GM18498 (cell line): ENCODE results near the gene TAP1.

Source experiments
- ATAC-seq: cut with Tn5 transposase; IDR thresholded peaks from one replicate; pipeline ENCODE4 v1.9.1; 2021; ENCODE audit warnings: mild to moderate bottlenecking, moderate library complexity; ENCODE audit not compliant: unreplicated experiment

Gene TAP1

GRCh38 chr6:32862725-32863124 lies 9.2 kb upstream of the TAP1 start:
- no peak for ATAC-seq

DNA sequence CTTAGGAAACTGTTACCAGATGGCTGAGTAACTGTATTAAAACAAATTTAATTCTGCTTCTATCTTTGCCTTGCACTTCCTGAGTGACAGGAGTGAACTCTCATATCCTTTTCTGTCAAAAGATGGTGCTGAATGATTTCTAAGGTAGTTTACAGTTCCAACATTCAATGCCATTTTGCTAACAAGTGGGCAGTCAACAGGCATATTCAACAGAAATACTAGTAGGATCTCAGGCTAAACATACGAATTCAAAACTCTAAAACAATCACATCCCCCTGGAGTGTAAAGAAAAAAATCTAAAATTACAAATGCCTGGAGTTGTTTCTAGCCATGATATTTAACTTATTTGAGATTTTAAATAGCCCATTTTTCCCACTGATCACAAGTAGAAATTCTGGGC lies 7.2 kb upstream of the TAP1 start:
- no peak for ATAC-seq

GRCh38 chr6:32858194-32858593 lies 4.7 kb upstream of the TAP1 start:
- ATAC-seq = no peak

- ATAC-seq = no peak
These were observed 3.8 kb upstream of the TAP1 start for GRCh38 chr6:32857156-32857891.

- no peak for ATAC-seq
These were observed 2.1 kb upstream of the TAP1 start for GRCh38 chr6:32855467-32856174.

- peak; percentile 18 for ATAC-seq
These were observed 1.1 kb upstream of the TAP1 start for GRCh38 chr6:32854376-32855178.

- ATAC-seq = peak; percentile 16
These were observed 512 bp downstream of the TAP1 start for GRCh38 chr6:32852844-32853540.

- no peak for ATAC-seq
These were observed 1.3 kb downstream of the TAP1 start for GRCh38 chr6:32852018-32852843.

DNA sequence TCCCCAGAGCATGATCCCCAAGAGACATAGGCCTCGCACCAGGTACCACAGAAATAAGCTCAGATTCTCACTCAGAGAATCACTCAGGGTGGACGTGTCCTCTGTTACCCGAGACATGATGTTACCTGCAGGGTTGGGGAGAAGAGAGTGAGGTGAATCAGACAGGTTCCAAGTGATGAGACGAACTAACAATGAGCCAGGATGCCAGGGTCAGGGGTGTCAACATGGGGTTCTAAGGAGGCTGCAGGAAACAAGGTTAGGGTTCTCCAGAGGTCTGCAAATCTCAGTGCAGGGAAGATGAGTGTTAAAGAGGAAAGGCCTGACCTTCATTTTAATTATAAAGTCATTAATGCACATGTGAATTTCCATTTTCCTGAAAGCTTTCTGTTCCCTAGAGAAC lies 2.5 kb downstream of the TAP1 start:
- no peak for ATAC-seq

GRCh38 chr6:32849126-32849525 lies 4.4 kb downstream of the TAP1 start:
- ATAC-seq = no peak

DNA sequence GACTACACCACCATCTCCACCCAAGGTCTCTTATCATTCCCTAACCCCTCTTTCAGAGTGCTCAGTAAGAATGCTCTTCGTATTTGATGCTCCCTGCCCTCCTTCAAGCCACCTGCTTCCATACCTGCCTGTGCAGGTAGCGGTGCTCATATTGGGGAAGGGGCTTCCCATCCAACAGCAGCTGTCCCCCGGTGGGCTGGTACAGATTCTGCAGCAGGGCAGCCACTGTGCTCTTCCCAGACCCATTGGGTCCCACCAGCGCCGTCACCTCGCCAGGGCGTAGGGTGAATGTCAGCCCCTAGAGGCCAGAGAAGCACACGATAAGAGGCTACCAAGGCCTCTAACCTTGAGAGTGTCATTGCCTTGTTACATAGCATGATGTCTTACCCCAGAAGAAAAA lies 5.7 kb downstream of the TAP1 start:
- no peak for ATAC-seq

DNA sequence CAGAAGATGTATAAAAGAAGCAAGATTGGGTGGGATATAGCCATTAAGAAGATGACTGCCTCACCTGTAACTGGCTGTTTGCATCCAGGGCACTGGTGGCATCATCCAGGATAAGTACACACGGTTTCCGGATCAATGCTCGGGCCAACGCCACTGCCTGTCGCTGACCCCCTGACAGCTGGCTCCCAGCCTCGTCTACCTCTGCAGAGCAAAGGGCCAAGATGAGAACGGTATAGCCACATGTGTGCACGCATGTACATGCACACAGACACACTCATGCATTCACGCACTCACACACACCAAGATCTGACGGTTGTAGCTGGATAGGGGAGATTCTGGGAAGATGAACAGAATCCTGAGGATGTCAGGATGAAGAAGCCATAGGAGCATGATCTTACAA lies 6.5 kb downstream of the TAP1 start:
- ATAC-seq = no peak

DNA sequence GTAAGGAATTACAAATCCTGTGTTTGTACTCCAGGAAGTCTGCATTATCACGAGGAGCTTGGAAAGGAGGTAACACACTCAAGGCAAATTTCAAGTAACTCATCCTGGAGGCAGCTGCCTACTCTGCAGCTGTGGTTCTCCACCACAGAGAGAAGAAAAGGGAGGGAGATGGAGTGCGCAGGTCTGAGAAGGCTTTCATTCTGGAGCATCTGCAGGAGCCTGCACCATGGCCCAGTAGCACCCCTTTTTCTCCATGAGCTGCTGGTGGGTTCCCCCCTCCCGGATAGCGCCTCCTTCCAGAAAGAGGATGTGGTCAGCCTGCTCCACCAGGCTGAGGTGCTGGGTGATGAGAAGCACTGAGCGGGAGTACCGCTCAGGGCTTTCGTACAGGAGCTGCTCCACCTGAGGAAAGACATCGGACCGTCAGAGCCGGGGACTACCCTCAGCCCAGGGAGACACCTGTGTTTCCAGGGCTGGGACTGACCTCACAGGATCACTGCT lies 8.1 kb downstream of the TAP1 start:
- no peak for ATAC-seq

DNA sequence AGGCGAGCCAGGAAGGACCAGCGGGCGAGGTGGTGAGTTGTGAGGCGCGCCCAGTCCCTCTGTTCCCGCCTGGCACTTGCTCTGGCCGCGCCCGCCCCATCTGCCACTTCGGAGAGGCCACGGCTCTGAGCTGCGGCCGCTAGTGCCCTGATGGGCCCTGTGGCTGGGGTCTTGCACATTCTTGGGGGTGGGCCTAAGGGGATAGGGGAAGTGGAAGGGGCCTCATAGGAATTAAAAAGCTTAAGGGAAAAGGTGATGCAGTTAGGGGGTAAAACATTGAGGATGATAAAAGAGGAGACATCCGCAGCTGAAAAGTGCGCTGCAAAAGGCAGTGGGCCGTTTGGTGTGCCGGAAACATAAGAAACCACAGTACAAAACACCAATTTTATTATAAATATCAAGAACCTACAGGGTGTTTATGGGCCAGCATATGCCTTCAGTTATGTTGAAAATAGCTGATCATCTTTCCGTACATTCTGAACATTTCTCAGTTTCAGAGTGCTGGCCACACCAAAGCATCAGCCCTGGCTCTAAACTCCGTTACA lies 8.6 kb downstream of the TAP1 start:
- ATAC-seq = no peak

- ATAC-seq = peak; percentile 73
These were observed 9.3 kb downstream of the TAP1 start, which contains the start of gene PSMB8 for GRCh38 chr6:32843979-32844838. TSS of gene PSMB8 (minus strand) at chr6:32844047. CDS start at chr6:32843996, 51 bp downstream.

GRCh38 chr6:32843331-32843978 lies 10.0 kb downstream of the TAP1 start:
- no peak for ATAC-seq

- no peak for ATAC-seq
These were observed 10.8 kb downstream of the TAP1 start for GRCh38 chr6:32842690-32843089.

DNA sequence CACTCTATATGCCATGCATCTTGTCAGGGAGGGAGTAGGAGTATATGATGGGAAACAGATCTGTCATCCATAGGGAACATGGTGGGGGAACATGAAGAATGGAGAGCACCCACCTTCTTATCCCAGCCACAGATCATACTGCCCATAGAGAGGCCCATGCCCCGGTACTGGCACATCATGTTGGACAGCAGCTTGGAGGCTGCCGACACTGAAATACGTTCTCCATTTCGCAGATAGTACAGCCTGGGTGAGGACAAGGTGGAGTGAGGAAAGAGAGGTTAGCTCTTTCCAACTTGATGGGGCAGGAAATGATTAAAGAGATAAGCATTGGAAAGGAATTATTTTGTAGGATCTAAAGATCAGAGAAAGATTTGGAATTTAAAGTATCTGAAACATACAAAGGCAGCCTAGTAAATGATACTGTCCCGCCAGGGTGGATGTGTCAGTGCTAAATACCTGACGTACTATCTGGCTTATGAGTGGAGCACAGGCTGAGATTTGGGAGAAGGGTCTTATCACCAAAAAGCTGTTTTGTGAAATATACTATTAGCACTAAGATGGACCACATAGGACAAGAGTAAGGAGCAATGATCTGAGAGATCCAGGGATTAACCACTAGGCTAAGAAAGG lies 11.4 kb downstream of the TAP1 start:
- no peak for ATAC-seq
